Peyer's patch (tissue), 4 donors: ENCODE data around the gene KRAS.

Experiments used
- CTCF ChIP-seq, 6 experiments: fragments of 450-650 bp in 4 of 6; fragments of 200-600 bp in 2 of 6; sonication (generic) in 1 of 6; IDR thresholded peaks; one replicate each; pipeline ENCODE4 v1.5.1; 2017 to 2019; ENCODE audit warnings: antibody characterized with exemption in 6 of 6, mild to moderate bottlenecking in 3 of 6, moderate library complexity in 1 of 6
- POLR2A ChIP-seq, 2 donors: fragments of 450-650 bp; IDR thresholded peaks; one replicate each; pipeline ENCODE4 v1.5.1; 2017; ENCODE audit warnings: antibody characterized with exemption in 2 of 2, mild to moderate bottlenecking in 2 of 2, moderate library complexity in 2 of 2

GRCh38 chr12:25243680-25243990 is 7.1 kb downstream of the KRAS start:
- no peak for TF ChIP-seq CTCF (IDR thresholded peaks at IDR 0.05)
- TF ChIP-seq POLR2A (IDR thresholded peaks at IDR 0.05): no peak
